BLaER1 (cell line): ENCODE measurements around the gene TMEM134.

Experiments used
- H3K27ac ChIP-seq: shearing (Covaris generic); formaldehyde crosslinking; 2 replicates; pipeline ENCODE4 v1.8.1; 2022
- H3K27me3 ChIP-seq: shearing (Covaris generic); formaldehyde crosslinking; 2 replicates; pipeline ENCODE4 v1.8.1; 2022
- H3K36me3 ChIP-seq: shearing (Covaris generic); formaldehyde crosslinking; 2 replicates; pipeline ENCODE4 v1.8.1; 2022
- H3K4me1 ChIP-seq: shearing (Covaris generic); formaldehyde crosslinking; 2 replicates; pipeline ENCODE4 v1.8.1; 2022
- H3K4me2 ChIP-seq: shearing (Covaris generic); formaldehyde crosslinking; 2 replicates; pipeline ENCODE4 v1.8.1; 2022
- H3K4me3 ChIP-seq: shearing (Covaris generic); formaldehyde crosslinking; 2 replicates; pipeline ENCODE4 v1.8.1; 2022
- H3K9ac ChIP-seq: shearing (Covaris generic); formaldehyde crosslinking; 2 replicates; pipeline ENCODE4 v1.8.1; 2022
- H3K9me3 ChIP-seq: shearing (Covaris generic); formaldehyde crosslinking; 2 replicates; pipeline ENCODE4 v1.8.1; 2022
- H4K20me1 ChIP-seq: shearing (Covaris generic); formaldehyde crosslinking; 2 replicates; pipeline ENCODE4 v1.8.1; 2022
- Cebpa-rat ChIP-seq: shearing (Covaris generic); IDR thresholded peaks from 2 replicates; pipeline ENCODE4 v1.8.1; 2022

Gene TMEM134

GRCh38 chr11:67422891-67423290 is 46.2 kb downstream of the TMEM134 start:
- no peaks in the 10 kb centered on the region for H3K27me3 ChIP-seq
- no peak overlapping the region for H3K4me3 ChIP-seq
- H4K20me1 ChIP-seq, result no peaks in the 10 kb centered on the region
- H3K9me3 ChIP-seq, result no peaks in the 10 kb centered on the region
- peaks cover 64% of the 10 kb centered on the region for H3K4me1 ChIP-seq
- TF ChIP-seq Cebpa-rat, result no peak
- H3K4me2 ChIP-seq, result no peak overlapping the region
- H3K36me3 ChIP-seq, result no peaks in the 10 kb centered on the region
- H3K27ac ChIP-seq, result no peak overlapping the region
- no peak overlapping the region for H3K9ac ChIP-seq

GRCh38 chr11:67421430-67422031 is 47.5 kb downstream of the TMEM134 start:
- no peak for TF ChIP-seq Cebpa-rat
- no peak overlapping the region for H3K9ac ChIP-seq
- no peak overlapping the region; the same call in 1 of the 2 replicates for H3K4me3 ChIP-seq
- H4K20me1 ChIP-seq, result 0 out of 2 replicates have a peak, but pooled peaks cover 7% of the 10 kb centered on the region
- peaks cover 69% of the 10 kb centered on the region for H3K4me1 ChIP-seq
- H3K9me3 ChIP-seq, result no peaks in the 10 kb centered on the region
- H3K27ac ChIP-seq, result no peak overlapping the region; the same call in 1 of the 2 replicates
- no peaks in the 10 kb centered on the region for H3K27me3 ChIP-seq
- H3K4me2 ChIP-seq, result peak overlapping the region; percentile 62
- H3K36me3 ChIP-seq, result no peaks in the 10 kb centered on the region

- Histone ChIP-seq H3K4me1 (peaks cover 76% of the 10 kb centered on the region), H3K27me3 (0 out of 2 replicates have a peak, but pooled peaks cover 3% of the 10 kb centered on the region), H3K4me2 (peak overlapping the region; percentile 100), H3K27ac (peak overlapping the region; percentile 96), H3K9ac (peak overlapping the region; percentile 90), H4K20me1 (0 out of 2 replicates have a peak, but pooled peaks cover 7% of the 10 kb centered on the region), H3K36me3 (no peaks in the 10 kb centered on the region), H3K4me3 (peak overlapping the region; percentile 73), H3K9me3 (no peaks in the 10 kb centered on the region)
- TF ChIP-seq Cebpa-rat, result no peak
Observed at GRCh38 chr11:67420646-67421429, 48.2 kb downstream of the TMEM134 start.

GRCh38 chr11:67420147-67420645 is 48.9 kb downstream of the TMEM134 start:
- peak overlapping the region; percentile 73 for H3K4me3 ChIP-seq

GRCh38 chr11:67419325-67420049 is 49.6 kb downstream of the TMEM134 start:
- peak overlapping the region; percentile 90 for H3K9ac ChIP-seq
- peak overlapping the region; percentile 96 for H3K27ac ChIP-seq
- H3K36me3 ChIP-seq, result no peaks in the 10 kb centered on the region
- H3K4me3 ChIP-seq, result peak overlapping the region; percentile 73
- TF ChIP-seq Cebpa-rat, result no peak
- H3K9me3 ChIP-seq, result no peaks in the 10 kb centered on the region
- H3K4me2 ChIP-seq, result peak overlapping the region; percentile 100
- H4K20me1 ChIP-seq, result 0 out of 2 replicates have a peak, but pooled peaks cover 7% of the 10 kb centered on the region
- peaks cover 80% of the 10 kb centered on the region for H3K4me1 ChIP-seq
- peaks cover 14% of the 10 kb centered on the region for H3K27me3 ChIP-seq

More at GRCh38 chr11:67420147-67420645, 48.9 kb downstream of the TMEM134 start:
- Histone ChIP-seq H3K4me2 (peak overlapping the region; percentile 100), H3K4me1 (peaks cover 80% of the 10 kb centered on the region), H3K9ac (peak overlapping the region; percentile 90), H3K27me3 (peaks cover 7% of the 10 kb centered on the region), H3K36me3 (no peaks in the 10 kb centered on the region), H3K9me3 (no peaks in the 10 kb centered on the region), H3K27ac (peak overlapping the region; percentile 96), H4K20me1 (0 out of 2 replicates have a peak, but pooled peaks cover 7% of the 10 kb centered on the region)
- no peak for TF ChIP-seq Cebpa-rat

GRCh38 chr11:67418476-67419281 is 50.4 kb downstream of the TMEM134 start:
- H3K36me3 ChIP-seq, result no peaks in the 10 kb centered on the region
- peak overlapping the region; percentile 67 for H3K27ac ChIP-seq
- H3K4me2 ChIP-seq, result peak overlapping the region; percentile 100
- H4K20me1 ChIP-seq, result 0 out of 2 replicates have a peak, but pooled peaks cover 7% of the 10 kb centered on the region
- peak overlapping the region; percentile 48 for H3K4me3 ChIP-seq
- no peaks in the 10 kb centered on the region for H3K9me3 ChIP-seq
- H3K9ac ChIP-seq, result peak overlapping the region; percentile 65
- H3K27me3 ChIP-seq, result peaks cover 22% of the 10 kb centered on the region
- H3K4me1 ChIP-seq, result peaks cover 85% of the 10 kb centered on the region
- TF ChIP-seq Cebpa-rat, result no peak

GRCh38 chr11:67417425-67417824 is 51.6 kb downstream of the TMEM134 start:
- TF ChIP-seq Cebpa-rat, result no peak
- Histone ChIP-seq H3K4me3 (0 out of 2 replicates have a peak overlapping the region, but pooled peaks have one; percentile 18), H3K36me3 (no peaks in the 10 kb centered on the region), H3K27me3 (peaks cover 24% of the 10 kb centered on the region), H3K27ac (peak overlapping the region; percentile 37), H3K4me1 (peaks cover 90% of the 10 kb centered on the region), H4K20me1 (0 out of 2 replicates have a peak, but pooled peaks cover 7% of the 10 kb centered on the region), H3K9me3 (no peaks in the 10 kb centered on the region), H3K9ac (peak overlapping the region; percentile 21; the same call in 1 of the 2 replicates), H3K4me2 (peak overlapping the region; percentile 100)

GRCh38 chr11:67416416-67417335 is 52.4 kb downstream of the TMEM134 start:
- peak overlapping the region; percentile 37 for H3K27ac ChIP-seq
- H3K27me3 ChIP-seq, result peaks cover 24% of the 10 kb centered on the region
- peak overlapping the region; percentile 25; the same call in 1 of the 2 replicates for H3K4me3 ChIP-seq
- no peaks in the 10 kb centered on the region for H3K9me3 ChIP-seq
- H3K4me1 ChIP-seq, result peaks cover 96% of the 10 kb centered on the region
- H3K9ac ChIP-seq, result peak overlapping the region; percentile 28; the same call in 1 of the 2 replicates
- no peak for TF ChIP-seq Cebpa-rat
- 0 out of 2 replicates have a peak, but pooled peaks cover 7% of the 10 kb centered on the region for H4K20me1 ChIP-seq
- peak overlapping the region; percentile 100 for H3K4me2 ChIP-seq
- H3K36me3 ChIP-seq, result no peaks in the 10 kb centered on the region
